Stimulated activated CD4-positive, alpha-beta T cell treated with anti-CD3 and anti-CD28 coated beads, Interleukin-12 subunit alpha, Interleukin-12 subunit beta, amount 100 ng/mL, for 48 hours (primary cell): ENCODE results near the gene B4GALT1.

Source experiments
- DNase-seq, 3 donors: peaks; one replicate each; pipeline ENCODE4 v3.0.0-alpha.2; 2020; ENCODE audit warnings: low read depth in 2 of 3, low spot score in 1 of 3

Gene B4GALT1

GRCh38 chr9:33125461-33125860 is 41.7 kb downstream of the B4GALT1 start:
- DNase-seq = no peak

- DNase-seq = no peak
These were observed 42.3 kb downstream of the B4GALT1 start for GRCh38 chr9:33124751-33125381.

GRCh38 chr9:33124046-33124445 is 43.1 kb downstream of the B4GALT1 start:
- DNase-seq = no peak

GRCh38 chr9:33123407-33124031 is 43.6 kb downstream of the B4GALT1 start:
- DNase-seq = no peak

GRCh38 chr9:33120620-33121019 is 46.5 kb downstream of the B4GALT1 start:
- DNase-seq = no peak

- no peak for DNase-seq
These were observed 49.3 kb downstream of the B4GALT1 start for GRCh38 chr9:33117796-33118195.

- no peak for DNase-seq
These were observed 49.8 kb downstream of the B4GALT1 start for GRCh38 chr9:33117306-33117705.

- no peak for DNase-seq
These were observed 50.3 kb downstream of the B4GALT1 start for GRCh38 chr9:33116860-33117259.

GRCh38 chr9:33114746-33115145 is 52.4 kb downstream of the B4GALT1 start:
- no peak for DNase-seq

GRCh38 chr9:33113799-33114547 is 53.2 kb downstream of the B4GALT1 start:
- no peak for DNase-seq

- DNase-seq = no peak
These were observed 55.0 kb downstream of the B4GALT1 start for GRCh38 chr9:33112094-33112493.

GRCh38 chr9:33111631-33112030 is 55.5 kb downstream of the B4GALT1 start:
- DNase-seq = no peak

GRCh38 chr9:33110686-33111085 is 56.5 kb downstream of the B4GALT1 start:
- DNase-seq = no peak

- DNase-seq = no peak
These were observed 57.1 kb downstream of the B4GALT1 start for GRCh38 chr9:33109850-33110595.

- DNase-seq = no peak
These were observed 58.0 kb downstream of the B4GALT1 start for GRCh38 chr9:33109097-33109496.

GRCh38 chr9:33108472-33108871 is 58.7 kb downstream of the B4GALT1 start:
- no peak for DNase-seq

- DNase-seq = no peak
These were observed 59.4 kb downstream of the B4GALT1 start for GRCh38 chr9:33107762-33108161.

- no peak for DNase-seq
These were observed 60.1 kb downstream of the B4GALT1 start for GRCh38 chr9:33106827-33107621.

GRCh38 chr9:33106372-33106771 is 60.8 kb downstream of the B4GALT1 start:
- no peak for DNase-seq

- no peak for DNase-seq
These were observed 61.2 kb downstream of the B4GALT1 start for GRCh38 chr9:33105959-33106358.

- no peak for DNase-seq
These were observed 61.6 kb downstream of the B4GALT1 start for GRCh38 chr9:33105504-33105903.
